ENCODE measurements around the gene FKBP1A. TPM values are rescaled to one million over a fixed set of nuclear protein-coding genes. Genes with fewer than 3 reads are reported as not detected.
A peak's percentile ranks its signal among the peaks of the same experiment; 100 is the strongest.

FKBP1A gene
- total and polyA plus RNA-seq, 9 of the 15 experiments (the other 6 are each of a cell fraction or from before 2014, with no cell fraction given): 48.8 to 502 (median 89.6) TPM

GRCh38 chr20:1423625-1424106, 30.8 kb upstream of the FKBP1A start (continued):
- TF ChIP-seq RREB1 (CRISPR knock-in tag; IDR thresholded peaks at IDR 0.05) (no peak), ATF6 (CRISPR knock-in tag; IDR thresholded peaks at IDR 0.05) (no peak), MXI1 (IDR thresholded peaks at IDR 0.05; ENCODE audit: low read depth, low read length) (peak; percentile 96), RAD51 (IDR thresholded peaks at IDR 0.05; ENCODE audit: borderline replicate concordance, low read depth) (no peak), ZNF407 (IDR thresholded peaks at IDR 0.05; ENCODE audit: low read depth) (no peak), PHF20 (IDR thresholded peaks at IDR 0.05; ENCODE audit: partially characterized antibody) (peak; percentile 40), ZNF263 (CRISPR knock-in tag; IDR thresholded peaks at IDR 0.05; ENCODE audit: borderline replicate concordance) (no peak), ZNF282 (CRISPR knock-in tag; IDR thresholded peaks at IDR 0.05) (no peak), ZNF778 (CRISPR knock-in tag; IDR thresholded peaks at IDR 0.05) (no peak), GATA2 (CRISPR knock-in tag; IDR thresholded peaks at IDR 0.05) (no peak), ZNF3 (CRISPR knock-in tag; IDR thresholded peaks at IDR 0.05) (no peak), HCFC1 (IDR thresholded peaks at IDR 0.05; ENCODE audit: low read depth, low read length) (no peak)

Measured in K562 (cell line).